ENCODE measurements around the gene USH1G. TPM values are rescaled to one million over a fixed set of nuclear protein-coding genes. Genes with fewer than 3 reads are reported as not detected.
"Not testable (repeated sequence)": the region's sequence is repeated elsewhere in the genome, so short reads cannot be mapped to it uniquely, and the experiment has no call there.

USH1G gene
- total RNA-seq (0.53 TPM), polyA plus RNA-seq (0.16 TPM)

DNA sequence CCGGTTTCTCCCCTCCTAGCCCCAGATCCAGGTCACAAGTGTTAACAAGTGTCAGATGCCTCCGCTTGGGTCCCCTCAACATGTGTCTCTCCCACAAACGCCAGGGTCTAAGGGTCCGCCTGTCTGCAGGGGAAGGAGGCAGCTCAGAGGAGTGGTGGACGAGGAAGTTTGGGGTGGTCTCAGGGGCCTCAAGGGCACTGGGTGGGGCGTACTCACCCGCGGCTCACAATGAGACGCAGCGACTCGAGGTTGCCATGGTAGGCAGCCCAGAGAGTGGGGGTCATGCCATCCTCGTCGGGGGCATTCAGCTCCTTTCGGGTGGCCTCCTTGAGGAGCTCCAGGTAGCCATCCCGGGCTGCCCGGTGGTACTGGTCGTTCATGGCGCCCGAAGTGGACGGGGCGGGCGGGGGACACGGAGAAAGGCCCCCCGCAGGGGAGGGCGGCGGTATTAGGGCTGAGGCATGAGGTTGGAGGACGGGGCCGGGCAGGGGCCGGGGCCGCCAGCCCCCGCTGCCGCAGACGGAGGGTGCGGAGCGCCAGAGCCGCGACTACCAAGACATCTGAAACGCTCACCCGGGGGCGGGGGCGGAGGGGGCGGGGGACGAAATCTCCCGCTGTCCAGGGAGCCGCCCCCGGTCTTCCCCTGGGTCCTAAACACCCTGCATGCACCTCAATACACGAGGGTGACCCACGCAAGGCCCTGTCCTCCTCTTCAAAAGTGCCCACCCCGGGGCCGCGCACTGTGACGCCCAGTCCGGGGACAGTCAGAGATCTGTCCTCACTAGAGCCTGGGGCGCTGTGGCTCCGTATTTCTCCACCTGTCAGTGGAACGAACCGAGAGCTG lies at the start of gene USH1G:
Gene USH1G, minus strand, starts transcription at position 562 of the 844 bp plus-strand sequence. Its CDS starts 182 bp downstream, at position 380.
- Histone ChIP-seq H3K36me3 (ENCODE audit: insufficient read depth) (no peaks in the 10 kb centered on the region), H3K27ac (ENCODE audit: low read depth) (no peak within 1 kb of the TSS), H3K4me1 (ENCODE audit: insufficient read depth) (no peaks in the 10 kb centered on the region), H3K4me3 (ENCODE audit: low read depth, low read length) (peak within 1 kb of the TSS; percentile 28)
- WGBS, result 5% methylated on average over 57 of the region's 57 CpGs
- DNase-seq (ENCODE audit: extremely low spot score), result no peak

- Histone ChIP-seq H3K27ac (ENCODE audit: low read depth) (no peak within 1 kb of the TSS), H3K4me1 (ENCODE audit: insufficient read depth) (peaks cover 3% of the 10 kb centered on the region), H3K36me3 (ENCODE audit: insufficient read depth) (no peaks in the 10 kb centered on the region), H3K4me3 (ENCODE audit: low read depth, low read length) (peak within 1 kb of the TSS; percentile 67)
- DNase-seq (ENCODE audit: extremely low spot score), result no peak
- WGBS, result 2% methylated on average over 95 of the region's 95 CpGs
Measured at GRCh38 chr17:74972107-74972972, 49.3 kb upstream of the USH1G start, which contains the start of gene HID1. Gene HID1 (minus strand): TSS chr17:74972759. CDS start chr17:74972656, 103 bp downstream.

DNA sequence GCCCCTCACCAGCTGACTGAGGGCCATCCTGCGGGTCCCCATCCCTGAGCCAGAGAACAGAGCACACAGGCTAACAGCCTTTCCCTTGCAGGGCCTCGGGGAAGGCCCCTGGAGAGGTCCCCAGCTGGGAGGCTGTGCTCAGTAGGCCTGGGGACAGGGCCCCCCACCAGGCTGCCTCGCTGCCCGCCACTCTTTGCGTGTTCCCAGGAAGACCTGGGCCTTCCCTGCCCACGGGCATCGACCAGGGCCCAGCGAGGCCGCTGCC lies 48.7 kb upstream of the USH1G start:
- 31% methylated on average over 9 of the region's 9 CpGs for WGBS
- H3K27ac ChIP-seq (ENCODE audit: low read depth), result no peak overlapping the region
- no peaks in the 10 kb centered on the region for H3K36me3 ChIP-seq (ENCODE audit: insufficient read depth)
- peaks cover 3% of the 10 kb centered on the region for H3K4me1 ChIP-seq (ENCODE audit: insufficient read depth)
- DNase-seq (ENCODE audit: extremely low spot score), result no peak
- peak overlapping the region; percentile 67 for H3K4me3 ChIP-seq (ENCODE audit: low read depth, low read length)

DNA sequence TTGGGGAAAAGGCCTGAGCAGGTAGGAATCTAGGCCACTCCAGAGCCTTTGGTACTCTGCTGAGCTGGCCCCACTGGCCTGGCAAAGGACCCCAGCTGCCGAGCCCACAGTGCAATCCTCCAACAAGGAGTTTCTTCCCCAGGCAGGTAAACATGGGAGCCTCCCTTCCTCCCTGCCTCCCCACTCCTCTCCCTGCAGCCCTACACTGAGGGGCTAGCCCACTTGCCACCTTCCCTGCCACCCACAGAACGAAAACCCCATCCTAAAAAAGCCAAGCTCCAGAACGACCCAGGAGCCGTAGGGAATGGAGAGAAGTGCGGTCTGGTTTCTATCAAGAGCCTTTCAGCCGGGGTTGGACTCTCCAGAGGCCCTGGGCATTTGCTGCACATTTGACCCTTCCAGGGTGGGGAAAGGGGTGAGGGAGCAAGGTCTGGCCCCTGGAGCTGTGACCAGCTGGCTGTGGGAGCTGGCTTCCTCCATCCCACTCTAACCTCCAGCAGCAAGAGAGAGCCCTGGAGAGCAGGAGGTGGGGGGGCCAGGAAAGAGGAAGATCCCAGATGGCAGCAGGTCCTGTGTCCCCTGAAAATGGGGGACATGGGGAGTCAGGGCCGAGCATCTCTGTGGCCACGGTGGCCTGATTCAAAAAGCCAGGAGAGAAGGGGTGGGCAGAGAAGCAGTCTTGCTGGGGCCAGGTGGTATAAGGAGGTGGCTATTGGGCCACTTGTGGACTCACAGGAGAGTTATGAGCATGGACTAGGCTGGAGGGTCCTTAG lies 48.2 kb upstream of the USH1G start:
- Histone ChIP-seq H3K4me3 (ENCODE audit: low read depth, low read length) (peak overlapping the region; percentile 67), H3K36me3 (ENCODE audit: insufficient read depth) (no peaks in the 10 kb centered on the region), H3K4me1 (ENCODE audit: insufficient read depth) (peaks cover 3% of the 10 kb centered on the region), H3K27ac (ENCODE audit: low read depth) (no peak overlapping the region)
- DNase-seq (ENCODE audit: extremely low spot score), result no peak
- WGBS, result 79% methylated on average over 8 of the region's 8 CpGs

- Histone ChIP-seq H3K4me1 (ENCODE audit: insufficient read depth) (peaks cover 3% of the 10 kb centered on the region), H3K4me3 (ENCODE audit: low read depth, low read length) (no peak overlapping the region), H3K27ac (ENCODE audit: low read depth) (no peak overlapping the region), H3K36me3 (ENCODE audit: insufficient read depth) (no peaks in the 10 kb centered on the region)
- WGBS, result 84% methylated on average over 3 of the region's 3 CpGs
- no peak for DNase-seq (ENCODE audit: extremely low spot score)
Measured at GRCh38 chr17:74970395-74970794, 47.3 kb upstream of the USH1G start.

GRCh38 chr17:74969501-74969900 lies 46.4 kb upstream of the USH1G start:
- not testable (repeated sequence) for H3K4me3 ChIP-seq (ENCODE audit: low read depth, low read length); H3K27ac ChIP-seq (ENCODE audit: low read depth); DNase-seq (ENCODE audit: extremely low spot score); H3K4me1 ChIP-seq (ENCODE audit: insufficient read depth); H3K36me3 ChIP-seq (ENCODE audit: insufficient read depth)
- 92% methylated on average over 5 of the region's 5 CpGs for WGBS

DNA sequence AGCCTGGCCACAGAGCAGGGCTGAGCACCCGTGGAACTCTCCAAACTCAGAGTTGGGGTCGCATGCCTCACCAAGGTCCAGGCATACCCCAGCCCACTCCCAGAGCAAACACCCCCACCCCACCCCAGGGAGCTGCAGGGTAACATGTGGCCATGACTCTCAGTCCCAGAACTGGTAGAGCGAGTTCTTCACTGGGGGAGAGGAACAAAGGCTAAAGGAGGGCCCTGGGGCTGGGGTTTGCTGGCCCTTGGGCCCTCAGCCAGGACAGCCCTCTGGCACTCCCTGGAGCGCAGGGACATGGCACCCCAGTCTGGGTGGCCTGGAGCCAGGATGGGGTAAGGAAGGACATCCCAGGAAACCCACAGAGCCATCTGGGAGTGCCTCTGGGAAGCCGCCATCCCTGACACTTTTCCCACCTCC lies 45.3 kb upstream of the USH1G start:
- H3K27ac ChIP-seq (ENCODE audit: low read depth), result peak overlapping the region; percentile 38
- no peak for DNase-seq (ENCODE audit: extremely low spot score)
- WGBS, result 72% methylated on average over 5 of the region's 5 CpGs

GRCh38 chr17:74964988-74965622 lies 42.0 kb upstream of the USH1G start:
- Histone ChIP-seq H3K4me1 (ENCODE audit: insufficient read depth) (no peaks in the 10 kb centered on the region), H3K27ac (ENCODE audit: low read depth) (no peak overlapping the region), H3K4me3 (ENCODE audit: low read depth, low read length) (no peak overlapping the region), H3K36me3 (ENCODE audit: insufficient read depth) (no peaks in the 10 kb centered on the region)
- no peak for DNase-seq (ENCODE audit: extremely low spot score)
- 77% methylated on average over 14 of the region's 14 CpGs for WGBS

More for the DNA sequence above, 45.3 kb upstream of the USH1G start:
- H3K4me1 ChIP-seq (ENCODE audit: insufficient read depth), result peaks cover 3% of the 10 kb centered on the region
- no peaks in the 10 kb centered on the region for H3K36me3 ChIP-seq (ENCODE audit: insufficient read depth)
- H3K4me3 ChIP-seq (ENCODE audit: low read depth, low read length), result no peak overlapping the region

- WGBS, result 88% methylated on average over 12 of the region's 12 CpGs
- H3K27ac ChIP-seq (ENCODE audit: low read depth), result no peak overlapping the region
- H3K4me1 ChIP-seq (ENCODE audit: insufficient read depth), result no peaks in the 10 kb centered on the region
Measured at GRCh38 chr17:74964246-74964761, 41.2 kb upstream of the USH1G start.

DNA sequence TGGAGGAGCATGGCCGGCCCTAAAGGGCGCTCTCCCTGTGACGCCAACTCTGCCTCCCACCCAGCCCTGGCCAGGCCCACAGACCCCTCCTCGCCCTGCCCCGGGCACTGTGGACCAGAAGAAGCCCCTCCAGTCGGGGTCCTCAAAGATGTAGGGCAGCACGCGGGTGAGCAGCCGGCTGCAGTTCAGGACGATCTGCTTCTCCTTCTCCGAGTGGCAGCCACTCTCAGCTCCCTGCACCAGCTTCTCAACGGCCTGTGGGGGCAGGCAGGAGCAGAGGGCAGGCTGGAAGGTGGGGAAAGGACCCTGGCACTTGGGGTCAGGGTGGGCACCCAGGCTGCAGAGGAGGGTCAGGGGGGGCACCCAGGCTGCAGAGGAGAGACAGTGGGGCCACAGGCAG lies 40.6 kb upstream of the USH1G start:
- 63% methylated on average over 12 of the region's 12 CpGs for WGBS
- H3K36me3 ChIP-seq (ENCODE audit: insufficient read depth), result no peaks in the 10 kb centered on the region
- H3K4me3 ChIP-seq (ENCODE audit: low read depth, low read length), result no peak overlapping the region
- H3K4me1 ChIP-seq (ENCODE audit: insufficient read depth), result no peaks in the 10 kb centered on the region
- H3K27ac ChIP-seq (ENCODE audit: low read depth), result no peak overlapping the region
- DNase-seq (ENCODE audit: extremely low spot score), result no peak

More at GRCh38 chr17:74964246-74964761, 41.2 kb upstream of the USH1G start:
- no peak for DNase-seq (ENCODE audit: extremely low spot score)
- no peak overlapping the region for H3K4me3 ChIP-seq (ENCODE audit: low read depth, low read length)
- H3K36me3 ChIP-seq (ENCODE audit: insufficient read depth), result no peaks in the 10 kb centered on the region

DNA sequence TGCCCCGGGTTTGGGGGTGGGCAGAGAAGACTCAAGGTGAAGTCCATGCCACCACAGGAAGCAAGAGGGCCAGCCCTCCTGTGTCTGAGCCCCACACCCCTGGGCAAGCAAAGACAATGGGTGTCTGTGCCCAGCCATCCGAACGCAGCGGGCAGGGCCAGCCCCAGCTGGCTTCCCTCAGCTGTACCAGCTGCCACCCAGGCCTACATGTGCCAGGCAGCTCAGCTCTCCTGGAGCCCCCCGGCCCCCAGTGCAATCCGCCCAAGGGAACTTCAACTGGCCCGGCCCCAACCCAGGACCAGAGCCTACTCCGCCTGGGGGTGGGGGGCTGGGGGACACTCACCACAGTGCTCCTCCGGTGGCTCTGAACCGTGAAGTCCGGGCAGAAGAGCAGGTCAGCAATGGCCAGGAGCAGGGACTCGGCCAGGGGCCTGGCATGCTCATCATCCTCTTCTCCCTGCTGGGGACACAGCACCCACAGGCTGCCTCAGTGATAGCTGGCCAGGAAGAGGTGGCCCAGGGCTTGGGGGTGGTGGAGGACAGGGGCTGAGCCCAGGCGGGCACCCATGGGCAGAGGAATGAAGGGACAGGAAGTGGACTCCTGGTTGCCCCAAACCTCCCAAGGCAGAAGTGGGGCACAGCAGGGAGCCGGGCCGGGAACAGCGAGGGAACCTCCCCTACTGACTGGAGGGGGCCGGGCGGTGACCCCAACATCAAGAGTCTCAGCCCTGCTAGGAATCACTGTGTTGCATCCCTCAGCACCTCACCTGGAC lies 39.8 kb upstream of the USH1G start:
- Histone ChIP-seq H3K4me1 (ENCODE audit: insufficient read depth) (no peaks in the 10 kb centered on the region), H3K27ac (ENCODE audit: low read depth) (no peak overlapping the region), H3K4me3 (ENCODE audit: low read depth, low read length) (no peak overlapping the region), H3K36me3 (ENCODE audit: insufficient read depth) (no peaks in the 10 kb centered on the region)
- DNase-seq (ENCODE audit: extremely low spot score), result no peak
- 86% methylated on average over 18 of the region's 18 CpGs for WGBS

DNA sequence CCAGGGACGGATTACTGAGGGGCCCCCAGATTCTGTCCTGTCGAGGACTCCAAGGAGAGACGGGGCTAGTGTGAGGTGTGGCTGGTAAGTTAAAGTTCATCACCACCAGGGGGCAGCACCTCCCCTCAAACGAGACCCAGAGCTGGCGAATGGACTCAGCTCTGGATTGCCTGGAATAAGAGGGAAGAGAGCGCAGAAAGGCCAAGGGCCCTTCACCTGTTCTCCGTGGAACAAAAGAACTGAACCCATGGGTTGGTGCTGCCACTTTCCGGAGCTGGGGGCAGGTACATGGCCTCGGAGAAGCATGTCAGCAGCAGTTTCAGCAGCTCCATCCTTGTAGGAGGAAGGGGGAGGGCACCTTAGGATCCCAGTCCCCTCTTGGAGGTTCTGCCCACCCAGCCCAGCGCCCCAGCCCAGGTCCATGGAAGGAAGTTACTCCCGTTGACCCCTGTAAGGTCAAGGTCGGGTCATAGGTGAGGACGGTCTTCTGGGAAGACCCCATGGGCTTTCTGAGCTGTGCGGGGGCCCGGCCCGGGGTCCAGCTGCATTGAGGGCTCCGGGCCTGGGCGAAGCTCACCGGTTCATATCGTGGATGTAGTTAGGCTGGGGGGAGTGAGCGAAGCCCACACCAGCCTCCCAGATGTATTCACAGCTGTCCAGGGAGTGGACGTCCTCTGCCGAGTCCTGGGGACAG lies 38.7 kb upstream of the USH1G start:
- Histone ChIP-seq H3K27ac (ENCODE audit: low read depth) (no peak overlapping the region), H3K4me3 (ENCODE audit: low read depth, low read length) (no peak overlapping the region), H3K36me3 (ENCODE audit: insufficient read depth) (no peaks in the 10 kb centered on the region), H3K4me1 (ENCODE audit: insufficient read depth) (no peaks in the 10 kb centered on the region)
- WGBS, result 45% methylated on average over 23 of the region's 23 CpGs
- DNase-seq (ENCODE audit: extremely low spot score), result peak; percentile 60

Measured in urinary bladder (tissue), 4 donors.